A549 treated with AZD9567 at 1 μM for 4 hours (cell line): ENCODE results near the gene SERPINA3. TPM values are rescaled to one million over a fixed set of nuclear protein-coding genes. Genes with fewer than 3 reads are reported as not detected.

Experiments used
- total RNA-seq: library from RNA; stranded (reverse); fragments of 200-300 nt; extraction: Qiagen RNA extraction; gene quantifications from 5 replicates; pipeline ENCODE4 v1.2.3, GENCODE V29; 2022; ENCODE audit not compliant: insufficient read depth

The SERPINA3 gene
- 9.6 to 11.7 TPM (median 10.4 TPM) in 5 replicates for total RNA-seq

DNA sequence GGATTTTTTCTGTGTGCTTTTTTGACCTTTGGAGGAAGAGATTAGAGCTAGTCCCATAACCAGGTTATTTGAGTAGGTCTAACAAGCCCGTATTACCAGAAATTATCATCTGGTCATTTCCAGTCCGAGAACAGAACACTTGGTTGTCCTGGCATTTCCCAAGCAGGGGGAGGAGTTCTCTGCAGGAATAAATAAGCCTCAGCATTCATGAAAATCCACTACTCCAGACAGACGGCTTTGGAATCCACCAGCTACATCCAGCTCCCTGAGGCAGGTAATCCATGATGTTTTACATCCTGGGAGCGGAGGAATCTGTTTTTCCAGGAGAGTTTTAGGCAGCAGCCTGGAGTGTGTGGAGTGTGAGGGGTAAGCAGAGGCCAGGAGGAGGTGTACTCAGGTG, at the start of gene SERPINA3:
SERPINA3 (plus strand) TSS at position 218 of the 400 bp plus-strand sequence. CDS start 2,051 bp downstream, outside the sequence.

GRCh38 chr14:94581127-94581999, 30.8 kb upstream of the SERPINA3 start, which contains the start of gene SERPINA5:
TSS of gene SERPINA5 (plus strand) at chr14:94581426. CDS start at chr14:94587363, 5,937 bp downstream.

Other genes starting within 250 kb of the SERPINA3 start
- not detected in 5 replicates for gene SERPINA2, start 245.7 kb upstream of the SERPINA3 start, total RNA-seq
- gene SERPINA1, start 223.8 kb upstream of the SERPINA3 start, total RNA-seq: 0.86 to 9.9 TPM (median 1.1 TPM) in 5 replicates
- gene SERPINA11, start 159.6 kb upstream of the SERPINA3 start, total RNA-seq: not detected in 5 replicates
- gene SERPINA9, start 136.2 kb upstream of the SERPINA3 start, total RNA-seq: not detected in 5 replicates
- 0.05 TPM in 1 of 5 replicates, not detected in the others for gene SERPINA12, start 102.9 kb upstream of the SERPINA3 start, total RNA-seq
- gene SERPINA4, start 50.9 kb upstream of the SERPINA3 start, total RNA-seq: not detected in 5 replicates
- gene SERPINA5, start 31.0 kb upstream of the SERPINA3 start, total RNA-seq: 0.11 to 0.22 TPM (median 0.17 TPM) in 4 of 5 replicates, not detected in the other
- gene GSC, start 157.7 kb downstream of the SERPINA3 start, total RNA-seq: 0.35 to 0.42 TPM (median 0.38 TPM) in 4 of 5 replicates, not detected in the other